Measurements from ENCODE around the gene SMARCB1.

SMARCB1 gene

DNA sequence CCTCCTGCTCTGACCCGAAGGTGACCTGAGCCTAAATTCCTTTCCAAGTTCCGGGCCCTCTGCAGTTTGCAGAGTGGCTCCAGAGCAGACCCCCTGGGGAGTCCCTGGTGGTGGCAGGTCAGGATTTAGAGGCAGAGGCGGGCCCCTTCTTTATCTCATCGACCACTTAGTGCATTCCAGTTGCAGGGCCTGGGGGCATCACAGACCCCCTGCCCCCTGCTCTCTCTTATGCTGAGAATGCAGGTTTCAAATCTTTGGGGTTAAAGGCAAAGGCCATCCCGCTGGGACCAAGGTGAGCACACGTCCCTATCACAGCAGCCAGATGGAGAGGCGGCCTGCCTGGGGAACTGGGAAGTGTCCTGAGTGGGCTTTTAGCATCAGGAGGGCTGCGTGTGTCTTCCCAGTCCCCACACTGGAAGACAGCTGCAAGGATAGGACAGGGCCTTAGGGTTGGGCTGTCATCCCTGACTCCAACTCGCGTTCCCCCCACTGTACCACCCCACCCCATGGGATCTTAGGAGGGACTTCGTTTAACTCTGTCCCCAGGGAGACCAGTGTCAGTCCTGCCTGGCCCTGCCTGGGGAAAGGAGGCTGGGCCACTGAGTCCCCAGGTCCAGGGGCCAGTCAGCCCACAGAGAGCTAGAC is 40.7 kb downstream of the SMARCB1 start (continued):
- TF ChIP-seq GLIS3 (CRISPR knock-in tag; IDR thresholded peaks at IDR 0.05): no peak
- TF ChIP-seq, protein P1, sequence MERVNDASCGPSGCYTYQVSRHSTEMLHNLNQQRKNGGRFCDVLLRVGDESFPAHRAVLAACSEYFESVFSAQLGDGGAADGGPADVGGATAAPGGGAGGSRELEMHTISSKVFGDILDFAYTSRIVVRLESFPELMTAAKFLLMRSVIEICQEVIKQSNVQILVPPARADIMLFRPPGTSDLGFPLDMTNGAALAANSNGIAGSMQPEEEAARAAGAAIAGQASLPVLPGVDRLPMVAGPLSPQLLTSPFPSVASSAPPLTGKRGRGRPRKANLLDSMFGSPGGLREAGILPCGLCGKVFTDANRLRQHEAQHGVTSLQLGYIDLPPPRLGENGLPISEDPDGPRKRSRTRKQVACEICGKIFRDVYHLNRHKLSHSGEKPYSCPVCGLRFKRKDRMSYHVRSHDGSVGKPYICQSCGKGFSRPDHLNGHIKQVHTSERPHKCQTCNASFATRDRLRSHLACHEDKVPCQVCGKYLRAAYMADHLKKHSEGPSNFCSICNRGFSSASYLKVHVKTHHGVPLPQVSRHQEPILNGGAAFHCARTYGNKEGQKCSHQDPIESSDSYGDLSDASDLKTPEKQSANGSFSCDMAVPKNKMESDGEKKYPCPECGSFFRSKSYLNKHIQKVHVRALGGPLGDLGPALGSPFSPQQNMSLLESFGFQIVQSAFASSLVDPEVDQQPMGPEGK (CRISPR knock-in tag; IDR thresholded peaks at IDR 0.05; ENCODE audit: borderline replicate concordance): no peak
- no peak for TF ChIP-seq PPARA (CRISPR knock-in tag; IDR thresholded peaks at IDR 0.05; ENCODE audit: borderline replicate concordance)
- no peak for TF ChIP-seq ZNF8 (CRISPR knock-in tag; IDR thresholded peaks at IDR 0.05)
- no peak for TF ChIP-seq SNAI2 (CRISPR knock-in tag; IDR thresholded peaks at IDR 0.05)
- TF ChIP-seq ARNTL (CRISPR knock-in tag; IDR thresholded peaks at IDR 0.05; ENCODE audit: borderline replicate concordance, low read depth): no peak
- TF ChIP-seq TOX (CRISPR knock-in tag; IDR thresholded peaks at IDR 0.05; ENCODE audit: borderline replicate concordance): no peak
- no peak for TF ChIP-seq CSDC2 (CRISPR knock-in tag; IDR thresholded peaks at IDR 0.05)
- TF ChIP-seq ZC3H10 (CRISPR knock-in tag; IDR thresholded peaks at IDR 0.05): no peak

DNA sequence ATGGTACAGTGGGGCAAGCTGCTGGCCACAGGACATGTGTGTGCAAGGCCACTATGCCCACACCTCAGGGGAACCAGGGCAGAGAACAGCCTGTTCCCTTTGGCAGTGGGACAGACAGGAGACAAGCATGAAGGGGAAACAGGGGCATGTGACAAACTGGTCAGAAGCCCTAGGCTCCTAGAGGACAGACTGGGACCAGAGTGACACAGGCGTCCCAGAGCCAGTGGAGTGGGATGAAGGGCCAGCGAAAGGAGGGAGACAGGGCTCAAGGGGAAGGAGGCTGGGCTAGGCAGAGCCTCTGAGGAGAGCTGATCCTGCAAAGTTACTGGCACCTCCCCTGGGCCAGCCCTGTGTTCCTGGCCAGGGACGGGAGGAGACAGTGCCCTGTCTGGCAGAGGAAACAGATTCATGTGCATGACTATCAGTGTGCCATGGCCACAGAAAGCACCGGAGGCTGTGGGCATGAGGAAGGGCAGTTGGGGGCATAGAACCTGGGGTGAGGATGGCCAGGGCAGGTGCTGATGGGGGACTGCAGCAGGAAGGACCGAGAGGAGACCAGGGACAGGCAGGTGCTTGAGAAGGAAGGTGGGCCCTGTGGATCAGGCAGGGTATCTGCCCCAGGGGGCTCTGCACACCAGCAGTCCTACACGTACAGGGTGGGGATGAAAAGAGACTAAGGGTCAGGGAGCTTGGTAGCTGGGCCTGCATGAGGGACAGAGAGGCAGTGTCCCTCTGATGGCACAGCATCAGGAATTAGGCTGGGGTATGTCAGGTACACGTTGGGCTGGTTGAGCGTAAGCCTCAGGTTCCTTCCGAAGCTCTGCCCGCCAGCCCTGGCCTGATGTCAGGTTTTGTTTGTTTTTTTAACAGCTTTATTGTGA is 42.3 kb downstream of the SMARCB1 start:
- TF ChIP-seq ZFP30 (CRISPR knock-in tag; IDR thresholded peaks at IDR 0.05) (no peak), ZC3H10 (CRISPR knock-in tag; IDR thresholded peaks at IDR 0.05) (no peak), RARB (CRISPR knock-in tag; IDR thresholded peaks at IDR 0.05) (no peak), CSDC2 (CRISPR knock-in tag; IDR thresholded peaks at IDR 0.05) (no peak), ZNF565 (CRISPR knock-in tag; conservative IDR thresholded peaks at IDR 0.05; ENCODE audit: low read depth) (no peak), TCF4 (CRISPR knock-in tag; IDR thresholded peaks at IDR 0.05; ENCODE audit: borderline replicate concordance) (no peak), TOX (CRISPR knock-in tag; IDR thresholded peaks at IDR 0.05; ENCODE audit: borderline replicate concordance) (no peak), PPARA (CRISPR knock-in tag; IDR thresholded peaks at IDR 0.05; ENCODE audit: borderline replicate concordance) (no peak), BACH2 (CRISPR knock-in tag; IDR thresholded peaks at IDR 0.05; ENCODE audit: borderline replicate concordance) (no peak), GLIS3 (CRISPR knock-in tag; IDR thresholded peaks at IDR 0.05) (no peak), OSR1 (CRISPR knock-in tag; IDR thresholded peaks at IDR 0.05) (no peak), ISL1 (CRISPR knock-in tag; IDR thresholded peaks at IDR 0.05) (no peak), ESRRG (CRISPR knock-in tag; IDR thresholded peaks at IDR 0.05) (no peak), ZFP3 (CRISPR knock-in tag; IDR thresholded peaks at IDR 0.05) (no peak)
- TF ChIP-seq, protein P2, sequence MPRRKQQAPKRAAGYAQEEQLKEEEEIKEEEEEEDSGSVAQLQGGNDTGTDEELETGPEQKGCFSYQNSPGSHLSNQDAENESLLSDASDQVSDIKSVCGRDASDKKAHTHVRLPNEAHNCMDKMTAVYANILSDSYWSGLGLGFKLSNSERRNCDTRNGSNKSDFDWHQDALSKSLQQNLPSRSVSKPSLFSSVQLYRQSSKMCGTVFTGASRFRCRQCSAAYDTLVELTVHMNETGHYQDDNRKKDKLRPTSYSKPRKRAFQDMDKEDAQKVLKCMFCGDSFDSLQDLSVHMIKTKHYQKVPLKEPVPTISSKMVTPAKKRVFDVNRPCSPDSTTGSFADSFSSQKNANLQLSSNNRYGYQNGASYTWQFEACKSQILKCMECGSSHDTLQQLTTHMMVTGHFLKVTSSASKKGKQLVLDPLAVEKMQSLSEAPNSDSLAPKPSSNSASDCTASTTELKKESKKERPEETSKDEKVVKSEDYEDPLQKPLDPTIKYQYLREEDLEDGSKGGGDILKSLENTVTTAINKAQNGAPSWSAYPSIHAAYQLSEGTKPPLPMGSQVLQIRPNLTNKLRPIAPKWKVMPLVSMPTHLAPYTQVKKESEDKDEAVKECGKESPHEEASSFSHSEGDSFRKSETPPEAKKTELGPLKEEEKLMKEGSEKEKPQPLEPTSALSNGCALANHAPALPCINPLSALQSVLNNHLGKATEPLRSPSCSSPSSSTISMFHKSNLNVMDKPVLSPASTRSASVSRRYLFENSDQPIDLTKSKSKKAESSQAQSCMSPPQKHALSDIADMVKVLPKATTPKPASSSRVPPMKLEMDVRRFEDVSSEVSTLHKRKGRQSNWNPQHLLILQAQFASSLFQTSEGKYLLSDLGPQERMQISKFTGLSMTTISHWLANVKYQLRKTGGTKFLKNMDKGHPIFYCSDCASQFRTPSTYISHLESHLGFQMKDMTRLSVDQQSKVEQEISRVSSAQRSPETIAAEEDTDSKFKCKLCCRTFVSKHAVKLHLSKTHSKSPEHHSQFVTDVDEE (CRISPR knock-in tag; IDR thresholded peaks at IDR 0.05): no peak
- TF ChIP-seq, protein P3, sequence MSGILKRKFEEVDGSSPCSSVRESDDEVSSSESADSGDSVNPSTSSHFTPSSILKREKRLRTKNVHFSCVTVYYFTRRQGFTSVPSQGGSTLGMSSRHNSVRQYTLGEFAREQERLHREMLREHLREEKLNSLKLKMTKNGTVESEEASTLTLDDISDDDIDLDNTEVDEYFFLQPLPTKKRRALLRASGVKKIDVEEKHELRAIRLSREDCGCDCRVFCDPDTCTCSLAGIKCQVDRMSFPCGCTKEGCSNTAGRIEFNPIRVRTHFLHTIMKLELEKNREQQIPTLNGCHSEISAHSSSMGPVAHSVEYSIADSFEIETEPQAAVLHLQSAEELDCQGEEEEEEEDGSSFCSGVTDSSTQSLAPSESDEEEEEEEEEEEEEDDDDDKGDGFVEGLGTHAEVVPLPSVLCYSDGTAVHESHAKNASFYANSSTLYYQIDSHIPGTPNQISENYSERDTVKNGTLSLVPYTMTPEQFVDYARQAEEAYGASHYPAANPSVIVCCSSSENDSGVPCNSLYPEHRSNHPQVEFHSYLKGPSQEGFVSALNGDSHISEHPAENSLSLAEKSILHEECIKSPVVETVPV (CRISPR knock-in tag; IDR thresholded peaks at IDR 0.05): no peak
- TF ChIP-seq, protein P4, sequence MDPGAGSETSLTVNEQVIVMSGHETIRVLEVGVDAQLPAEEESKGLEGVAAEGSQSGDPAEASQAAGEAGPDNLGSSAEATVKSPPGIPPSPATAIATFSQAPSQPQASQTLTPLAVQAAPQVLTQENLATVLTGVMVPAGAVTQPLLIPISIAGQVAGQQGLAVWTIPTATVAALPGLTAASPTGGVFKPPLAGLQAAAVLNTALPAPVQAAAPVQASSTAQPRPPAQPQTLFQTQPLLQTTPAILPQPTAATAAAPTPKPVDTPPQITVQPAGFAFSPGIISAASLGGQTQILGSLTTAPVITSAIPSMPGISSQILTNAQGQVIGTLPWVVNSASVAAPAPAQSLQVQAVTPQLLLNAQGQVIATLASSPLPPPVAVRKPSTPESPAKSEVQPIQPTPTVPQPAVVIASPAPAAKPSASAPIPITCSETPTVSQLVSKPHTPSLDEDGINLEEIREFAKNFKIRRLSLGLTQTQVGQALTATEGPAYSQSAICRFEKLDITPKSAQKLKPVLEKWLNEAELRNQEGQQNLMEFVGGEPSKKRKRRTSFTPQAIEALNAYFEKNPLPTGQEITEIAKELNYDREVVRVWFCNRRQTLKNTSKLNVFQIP (CRISPR knock-in tag; IDR thresholded peaks at IDR 0.05; ENCODE audit: borderline replicate concordance, low read depth): no peak
- TF ChIP-seq, protein P1 (CRISPR knock-in tag; IDR thresholded peaks at IDR 0.05; ENCODE audit: borderline replicate concordance): no peak
- no peak for ATAC-seq
